ENCODE data around the gene PITPNM3. TPM values are rescaled to one million over a fixed set of nuclear protein-coding genes. Genes with fewer than 3 reads are reported as not detected.

The PITPNM3 gene
- total RNA-seq, 1 donor from 2014 or later = 0.72 TPM

GRCh38 chr17:6583411-6583810, 27.1 kb upstream of the PITPNM3 start:
- H3K9me3 Mint-ChIP-seq (ENCODE audit: unreplicated experiment) = peaks cover 3% of the 10 kb centered on the region
- no peak for TF ChIP-seq CTCF (IDR thresholded peaks at IDR 0.05; ENCODE audit: unreplicated experiment)
- DNase-seq (ENCODE audit: low spot score) = no peak

GRCh38 chr17:6580625-6581024, 24.3 kb upstream of the PITPNM3 start:
- no peak for TF ChIP-seq CTCF (IDR thresholded peaks at IDR 0.05; ENCODE audit: unreplicated experiment)
- no peak for DNase-seq (ENCODE audit: low spot score)
- Mint-ChIP-seq H3K36me3 (ENCODE audit: low read depth, unreplicated experiment) (peaks cover 68% of the 10 kb centered on the region), H3K4me1 (ENCODE audit: unreplicated experiment) (peaks cover 14% of the 10 kb centered on the region), H3K27ac (ENCODE audit: unreplicated experiment) (no peak overlapping the region), H3K4me3 (ENCODE audit: unreplicated experiment) (no peak overlapping the region), H3K27me3 (ENCODE audit: unreplicated experiment) (peaks cover 5% of the 10 kb centered on the region), H3K9me3 (ENCODE audit: unreplicated experiment) (peaks cover 3% of the 10 kb centered on the region)

More at GRCh38 chr17:6583411-6583810, 27.1 kb upstream of the PITPNM3 start:
- Mint-ChIP-seq H3K4me3 (ENCODE audit: unreplicated experiment) (peak overlapping the region; percentile 21), H3K4me1 (ENCODE audit: unreplicated experiment) (peaks cover 8% of the 10 kb centered on the region), H3K36me3 (ENCODE audit: low read depth, unreplicated experiment) (peaks cover 64% of the 10 kb centered on the region), H3K27me3 (ENCODE audit: unreplicated experiment) (no peaks in the 10 kb centered on the region), H3K27ac (ENCODE audit: unreplicated experiment) (no peak overlapping the region)

- no peaks in the 10 kb centered on the region for H3K9me3 Mint-ChIP-seq (ENCODE audit: unreplicated experiment)
- H3K27ac Mint-ChIP-seq (ENCODE audit: unreplicated experiment) = no peak overlapping the region
- peaks cover 54% of the 10 kb centered on the region for H3K36me3 Mint-ChIP-seq (ENCODE audit: low read depth, unreplicated experiment)
- peaks cover 9% of the 10 kb centered on the region for H3K27me3 Mint-ChIP-seq (ENCODE audit: unreplicated experiment)
- H3K4me3 Mint-ChIP-seq (ENCODE audit: unreplicated experiment) = peak overlapping the region; percentile 34
- no peak for DNase-seq (ENCODE audit: low spot score)
- H3K4me1 Mint-ChIP-seq (ENCODE audit: unreplicated experiment) = peaks cover 22% of the 10 kb centered on the region
- no peak for TF ChIP-seq CTCF (IDR thresholded peaks at IDR 0.05; ENCODE audit: unreplicated experiment)
Observed at GRCh38 chr17:6578491-6578890, 22.1 kb upstream of the PITPNM3 start.

GRCh38 chr17:6577686-6578263, 21.4 kb upstream of the PITPNM3 start:
- H3K9me3 Mint-ChIP-seq (ENCODE audit: unreplicated experiment) = no peaks in the 10 kb centered on the region
- H3K27ac Mint-ChIP-seq (ENCODE audit: unreplicated experiment) = peak overlapping the region; percentile 61
- no peak for DNase-seq (ENCODE audit: low spot score)
- no peak for TF ChIP-seq CTCF (IDR thresholded peaks at IDR 0.05; ENCODE audit: unreplicated experiment)
- peak overlapping the region; percentile 81 for H3K4me3 Mint-ChIP-seq (ENCODE audit: unreplicated experiment)
- H3K36me3 Mint-ChIP-seq (ENCODE audit: low read depth, unreplicated experiment) = peaks cover 46% of the 10 kb centered on the region
- peaks cover 9% of the 10 kb centered on the region for H3K27me3 Mint-ChIP-seq (ENCODE audit: unreplicated experiment)
- H3K4me1 Mint-ChIP-seq (ENCODE audit: unreplicated experiment) = peaks cover 22% of the 10 kb centered on the region

GRCh38 chr17:6576038-6576785, 19.9 kb upstream of the PITPNM3 start:
- DNase-seq (ENCODE audit: low spot score) = no peak
- Mint-ChIP-seq H3K27ac (ENCODE audit: unreplicated experiment) (no peak overlapping the region), H3K4me3 (ENCODE audit: unreplicated experiment) (peak overlapping the region; percentile 4), H3K4me1 (ENCODE audit: unreplicated experiment) (peaks cover 22% of the 10 kb centered on the region), H3K36me3 (ENCODE audit: low read depth, unreplicated experiment) (peaks cover 35% of the 10 kb centered on the region), H3K9me3 (ENCODE audit: unreplicated experiment) (no peaks in the 10 kb centered on the region), H3K27me3 (ENCODE audit: unreplicated experiment) (peaks cover 9% of the 10 kb centered on the region)
- TF ChIP-seq CTCF (IDR thresholded peaks at IDR 0.05; ENCODE audit: unreplicated experiment) = no peak

Measured in endothelial cell (in vitro differentiated cells).